Activated CD4-positive, alpha-beta memory T cell treated with anti-CD3 and anti-CD28 coated beads, Interleukin-2, amount 10 ng/mL, durations not matched to agents 7 days and 5 days (primary cell): Measurements from ENCODE around the gene NDFIP2. TPM values are rescaled to one million over a fixed set of nuclear protein-coding genes. Genes with fewer than 3 reads are reported as not detected.
"Not testable (repeated sequence)": the region's sequence is repeated elsewhere in the genome, so short reads cannot be mapped to it uniquely, and the experiment has no call there.

ENCODE experiments used
- CTCF ChIA-PET: fragments of 350-600 bp; sonication (Branson Sonifier 250); formaldehyde crosslinking; loops from one replicate; lab custom pipeline; 2021; ENCODE audit warnings: antibody characterized with exemption, inconsistent platforms; lab: Charles Lee
- POLR2A ChIA-PET: fragments of 350-600 bp; sonication (Branson Sonifier 250); formaldehyde crosslinking; loops from one replicate; lab custom pipeline; 2021; ENCODE audit warnings: antibody characterized with exemption; lab: Charles Lee
- DNase-seq: peaks from one replicate; pipeline ENCODE4 v3.0.0-alpha.2; 2020
- H3K27ac Mint-ChIP-seq: one replicate; pipeline ENCODE4 v1.8.0; 2021; ENCODE audit warnings: mild to moderate bottlenecking, mixed read lengths
- H3K27me3 Mint-ChIP-seq: one replicate; pipeline ENCODE4 v1.8.0; 2021; ENCODE audit warnings: mixed read lengths
- H3K36me3 Mint-ChIP-seq: one replicate; pipeline ENCODE4 v1.8.0; 2021; ENCODE audit warnings: low read depth, mixed read lengths
- H3K4me1 Mint-ChIP-seq: one replicate; pipeline ENCODE4 v1.8.0; 2021; ENCODE audit warnings: mixed read lengths
- H3K4me3 Mint-ChIP-seq: one replicate; pipeline ENCODE4 v1.8.0; 2021; ENCODE audit warnings: mild to moderate bottlenecking, mixed read lengths
- H3K9me3 Mint-ChIP-seq: one replicate; pipeline ENCODE4 v1.8.0; 2021; ENCODE audit warnings: mixed read lengths
- total RNA-seq, 2 experiments: library from RNA; stranded (reverse); gene quantifications; one replicate each; pipeline ENCODE4 v1.2.3, GENCODE V29; 2021

NDFIP2 gene
- total RNA-seq, 2 experiments from 2014 or later, result 49.6 to 53.2 TPM

DNA sequence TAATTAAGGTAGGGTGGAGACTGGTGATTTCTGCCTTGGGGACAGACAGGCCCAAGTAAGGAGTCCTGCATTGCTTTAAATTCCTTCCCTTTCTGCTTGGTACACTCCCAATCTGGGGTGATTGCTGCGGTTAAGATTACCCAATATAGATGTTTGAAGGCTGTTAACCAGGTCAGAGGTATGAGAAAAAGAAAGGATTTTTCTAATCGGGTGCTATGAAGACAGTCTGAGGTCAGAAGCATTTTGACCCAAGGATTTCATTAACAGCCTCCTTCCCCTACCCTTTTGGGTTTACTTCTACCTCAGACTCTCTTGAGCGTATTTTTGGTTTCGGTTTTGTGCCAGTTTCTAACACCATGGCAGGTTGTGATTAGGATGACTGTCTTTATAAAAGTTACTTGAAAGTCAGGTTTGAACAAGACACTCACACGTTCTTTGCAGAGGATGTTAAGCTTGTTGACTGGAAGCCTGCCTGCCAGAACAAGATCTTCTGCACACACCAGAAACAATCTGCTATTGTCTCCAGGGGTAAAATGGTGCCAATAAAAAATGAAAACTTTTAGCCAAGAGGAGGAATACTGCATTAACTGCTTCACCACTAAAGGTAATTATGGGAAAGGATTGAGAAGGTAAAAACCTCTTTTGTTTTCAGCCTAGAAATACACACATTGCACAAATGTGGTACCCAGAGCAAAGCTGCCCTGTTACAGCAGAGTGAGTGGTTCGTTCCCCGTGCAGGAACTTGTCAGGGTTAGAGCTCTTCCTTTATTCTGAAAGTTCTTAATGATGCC is 108.8 kb downstream of the NDFIP2 start:
- DNase-seq, result no peak
- H3K9me3 Mint-ChIP-seq, result peaks cover 3% of the 10 kb centered on the region
- H3K4me1 Mint-ChIP-seq, result no peaks in the 10 kb centered on the region
- H3K36me3 Mint-ChIP-seq, result no peaks in the 10 kb centered on the region
- no peaks in the 10 kb centered on the region for H3K27me3 Mint-ChIP-seq
- H3K27ac Mint-ChIP-seq, result no peak overlapping the region
- CTCF ChIA-PET, result no interaction called here
- POLR2A ChIA-PET, result no interaction called here
- H3K4me3 Mint-ChIP-seq, result no peak overlapping the region

DNA sequence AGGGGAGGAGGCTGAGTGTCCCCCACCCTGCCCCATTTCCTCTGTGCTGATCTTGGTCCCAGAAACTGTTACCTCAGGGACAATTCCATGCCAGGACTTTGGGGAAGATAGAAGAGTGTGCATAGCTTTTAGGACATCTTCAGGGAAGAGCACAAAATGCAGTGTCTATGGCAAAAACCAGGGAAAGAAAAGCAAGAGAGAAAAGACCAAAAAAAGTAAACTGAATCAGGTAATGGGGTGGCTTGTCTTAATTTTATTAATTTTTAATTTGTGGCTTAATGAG is 109.4 kb downstream of the NDFIP2 start:
- no peak overlapping the region for H3K27ac Mint-ChIP-seq
- CTCF ChIA-PET, result no interaction called here
- H3K9me3 Mint-ChIP-seq, result no peaks in the 10 kb centered on the region
- DNase-seq, result no peak
- POLR2A ChIA-PET, result no interaction called here
- H3K27me3 Mint-ChIP-seq, result no peaks in the 10 kb centered on the region
- no peak overlapping the region for H3K4me3 Mint-ChIP-seq
- H3K36me3 Mint-ChIP-seq, result no peaks in the 10 kb centered on the region
- no peaks in the 10 kb centered on the region for H3K4me1 Mint-ChIP-seq

- DNase-seq, result no peak
- POLR2A ChIA-PET, result no interaction called here
- Mint-ChIP-seq H3K36me3 (no peaks in the 10 kb centered on the region), H3K9me3 (no peaks in the 10 kb centered on the region), H3K4me3 (no peak overlapping the region), H3K4me1 (no peaks in the 10 kb centered on the region), H3K27me3 (no peaks in the 10 kb centered on the region), H3K27ac (no peak overlapping the region)
- CTCF ChIA-PET, result no interaction called here
These were observed 110.5 kb downstream of the NDFIP2 start for GRCh38 chr13:79591493-79591892.

GRCh38 chr13:79593121-79593520 is 112.2 kb downstream of the NDFIP2 start:
- H3K4me1 Mint-ChIP-seq, result no peaks in the 10 kb centered on the region
- no peak overlapping the region for H3K4me3 Mint-ChIP-seq
- ChIA-PET POLR2A (no interaction called here), CTCF (no interaction called here)
- no peak for DNase-seq
- H3K9me3 Mint-ChIP-seq, result no peaks in the 10 kb centered on the region
- H3K27me3 Mint-ChIP-seq, result no peaks in the 10 kb centered on the region
- H3K27ac Mint-ChIP-seq, result no peak overlapping the region
- H3K36me3 Mint-ChIP-seq, result no peaks in the 10 kb centered on the region

DNA sequence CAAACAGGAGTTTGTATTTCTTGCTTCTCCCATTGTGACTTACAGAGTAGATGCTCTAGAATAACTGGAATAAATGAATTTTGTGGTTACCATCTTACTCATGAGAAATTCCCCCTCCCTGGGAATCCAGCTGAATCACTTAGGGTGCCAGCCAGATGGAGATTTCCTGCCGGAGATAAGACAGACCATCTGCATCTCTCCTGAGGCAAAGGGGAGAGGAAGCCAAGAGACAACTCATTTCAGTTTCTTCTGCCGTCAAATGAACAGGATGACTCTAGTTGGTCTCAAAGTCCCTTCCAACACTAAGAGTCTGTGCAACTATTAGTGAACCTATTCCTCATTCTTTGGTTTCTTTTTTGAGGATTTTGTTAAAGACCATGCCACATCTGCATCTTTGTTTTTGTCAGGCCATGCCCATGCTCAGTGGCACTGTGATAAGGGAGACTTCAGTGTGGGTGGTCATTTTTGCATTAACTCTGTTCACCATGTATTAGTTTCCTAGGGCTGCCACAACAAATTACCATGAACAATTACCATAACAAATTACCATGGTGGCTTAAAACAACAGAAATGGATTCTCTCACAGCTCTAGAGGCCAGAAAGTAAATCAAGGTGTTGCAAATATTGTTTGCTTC is 112.8 kb downstream of the NDFIP2 start:
- H3K36me3 Mint-ChIP-seq, result no peaks in the 10 kb centered on the region
- DNase-seq, result no peak
- H3K27ac Mint-ChIP-seq, result no peak overlapping the region
- no peaks in the 10 kb centered on the region for H3K4me1 Mint-ChIP-seq
- H3K27me3 Mint-ChIP-seq, result no peaks in the 10 kb centered on the region
- CTCF ChIA-PET, result no interaction called here
- no peak overlapping the region for H3K4me3 Mint-ChIP-seq
- POLR2A ChIA-PET, result no interaction called here
- H3K9me3 Mint-ChIP-seq, result no peaks in the 10 kb centered on the region

GRCh38 chr13:79600146-79600545 is 119.2 kb downstream of the NDFIP2 start:
- H3K4me1 Mint-ChIP-seq, DNase-seq, H3K4me3 Mint-ChIP-seq, H3K27ac Mint-ChIP-seq, H3K27me3 Mint-ChIP-seq, CTCF ChIA-PET, H3K9me3 Mint-ChIP-seq, POLR2A ChIA-PET, H3K36me3 Mint-ChIP-seq: not testable (repeated sequence)

GRCh38 chr13:79602936-79603335 is 122.0 kb downstream of the NDFIP2 start:
- CTCF ChIA-PET, result no interaction called here
- no peaks in the 10 kb centered on the region for H3K4me1 Mint-ChIP-seq
- H3K27me3 Mint-ChIP-seq, result no peaks in the 10 kb centered on the region
- POLR2A ChIA-PET, result no interaction called here
- H3K9me3 Mint-ChIP-seq, result no peaks in the 10 kb centered on the region
- H3K4me3 Mint-ChIP-seq, result no peak overlapping the region
- no peak overlapping the region for H3K27ac Mint-ChIP-seq
- no peaks in the 10 kb centered on the region for H3K36me3 Mint-ChIP-seq
- no peak for DNase-seq

DNA sequence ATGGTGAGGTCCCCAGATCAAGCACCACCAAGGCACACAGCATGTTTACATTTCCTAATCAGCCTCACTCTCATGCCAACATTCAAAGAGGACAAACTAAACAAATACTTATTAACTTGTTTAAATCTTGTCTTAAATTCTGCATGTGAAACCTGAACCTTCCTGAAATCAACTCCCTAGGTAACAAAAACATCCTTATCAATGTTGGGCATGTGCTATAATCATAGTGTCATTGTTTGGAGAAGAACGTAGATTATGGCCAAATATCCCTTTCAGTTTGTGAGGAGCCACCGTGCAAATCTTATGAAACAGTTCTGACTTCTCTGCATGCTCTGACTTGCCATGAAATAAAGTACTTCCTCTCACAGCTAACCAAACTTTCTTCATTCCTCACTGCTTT is 123.8 kb downstream of the NDFIP2 start:
- no peaks in the 10 kb centered on the region for H3K27me3 Mint-ChIP-seq
- no peaks in the 10 kb centered on the region for H3K36me3 Mint-ChIP-seq
- DNase-seq, result no peak
- H3K4me3 Mint-ChIP-seq, result no peak overlapping the region
- no peaks in the 10 kb centered on the region for H3K9me3 Mint-ChIP-seq
- no peaks in the 10 kb centered on the region for H3K4me1 Mint-ChIP-seq
- H3K27ac Mint-ChIP-seq, result no peak overlapping the region
- ChIA-PET CTCF (no interaction called here), POLR2A (no interaction called here)

Other genes with a start within 250 kb of the NDFIP2 start
- gene RBM26, start 74.9 kb upstream of the NDFIP2 start, total RNA-seq, result 10 to 100 TPM; 51.1 to 52.0 TPM